ENCODE results near the gene ARFGAP1.

DNA sequence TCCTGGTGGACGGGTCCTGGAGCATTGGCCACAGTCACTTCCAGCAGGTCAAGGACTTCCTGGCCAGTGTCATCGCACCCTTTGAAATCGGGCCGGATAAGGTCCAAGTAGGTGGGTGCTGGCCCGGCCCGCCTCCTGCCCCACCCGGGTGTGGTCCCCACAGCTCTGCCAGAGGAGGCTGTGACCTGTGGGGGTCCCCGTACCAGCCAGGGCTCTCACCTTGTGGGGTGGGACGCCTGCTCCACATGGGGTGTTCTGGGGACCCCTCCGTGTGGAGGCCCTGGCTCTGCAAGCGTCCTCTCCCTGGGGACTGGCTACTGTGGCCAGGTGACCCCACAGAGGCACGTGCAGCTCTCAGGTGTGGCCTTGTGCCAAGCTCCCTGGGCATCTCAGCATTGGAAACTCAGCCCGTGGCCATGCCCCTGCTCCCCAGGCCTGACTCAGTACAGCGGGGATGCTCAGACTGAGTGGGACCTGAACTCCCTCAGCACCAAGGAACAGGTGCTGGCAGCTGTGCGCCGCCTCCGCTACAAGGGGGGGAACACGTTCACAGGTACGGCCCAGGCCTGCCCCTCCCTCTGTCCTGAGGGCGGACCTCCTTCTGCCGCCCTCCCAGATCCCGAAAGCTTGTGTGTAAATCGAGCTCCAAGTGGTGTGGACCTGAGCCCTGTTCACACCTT, 35.1 kb downstream of the ARFGAP1 start:
- TF ChIP-seq, protein P1, sequence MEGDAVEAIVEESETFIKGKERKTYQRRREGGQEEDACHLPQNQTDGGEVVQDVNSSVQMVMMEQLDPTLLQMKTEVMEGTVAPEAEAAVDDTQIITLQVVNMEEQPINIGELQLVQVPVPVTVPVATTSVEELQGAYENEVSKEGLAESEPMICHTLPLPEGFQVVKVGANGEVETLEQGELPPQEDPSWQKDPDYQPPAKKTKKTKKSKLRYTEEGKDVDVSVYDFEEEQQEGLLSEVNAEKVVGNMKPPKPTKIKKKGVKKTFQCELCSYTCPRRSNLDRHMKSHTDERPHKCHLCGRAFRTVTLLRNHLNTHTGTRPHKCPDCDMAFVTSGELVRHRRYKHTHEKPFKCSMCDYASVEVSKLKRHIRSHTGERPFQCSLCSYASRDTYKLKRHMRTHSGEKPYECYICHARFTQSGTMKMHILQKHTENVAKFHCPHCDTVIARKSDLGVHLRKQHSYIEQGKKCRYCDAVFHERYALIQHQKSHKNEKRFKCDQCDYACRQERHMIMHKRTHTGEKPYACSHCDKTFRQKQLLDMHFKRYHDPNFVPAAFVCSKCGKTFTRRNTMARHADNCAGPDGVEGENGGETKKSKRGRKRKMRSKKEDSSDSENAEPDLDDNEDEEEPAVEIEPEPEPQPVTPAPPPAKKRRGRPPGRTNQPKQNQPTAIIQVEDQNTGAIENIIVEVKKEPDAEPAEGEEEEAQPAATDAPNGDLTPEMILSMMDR (IDR thresholded peaks at IDR 0.05; ENCODE audit: insufficient read depth, low read depth, low read length): no peak
- no peak for TF ChIP-seq EZH2 (IDR thresholded peaks at IDR 0.05; ENCODE audit: insufficient read depth, low read length)
